SKM-1 (cell line): ENCODE data around the gene HPN.
"Not testable (repeated sequence)": the region's sequence is repeated elsewhere in the genome, so short reads cannot be mapped to it uniquely, and the experiment has no call there.

ENCODE experiments used
- DNase-seq: peaks from one replicate; lab custom pipeline; 2025; ENCODE audit not compliant: unreplicated experiment; lab: John Stamatoyannopoulos, UW

Gene HPN

DNA sequence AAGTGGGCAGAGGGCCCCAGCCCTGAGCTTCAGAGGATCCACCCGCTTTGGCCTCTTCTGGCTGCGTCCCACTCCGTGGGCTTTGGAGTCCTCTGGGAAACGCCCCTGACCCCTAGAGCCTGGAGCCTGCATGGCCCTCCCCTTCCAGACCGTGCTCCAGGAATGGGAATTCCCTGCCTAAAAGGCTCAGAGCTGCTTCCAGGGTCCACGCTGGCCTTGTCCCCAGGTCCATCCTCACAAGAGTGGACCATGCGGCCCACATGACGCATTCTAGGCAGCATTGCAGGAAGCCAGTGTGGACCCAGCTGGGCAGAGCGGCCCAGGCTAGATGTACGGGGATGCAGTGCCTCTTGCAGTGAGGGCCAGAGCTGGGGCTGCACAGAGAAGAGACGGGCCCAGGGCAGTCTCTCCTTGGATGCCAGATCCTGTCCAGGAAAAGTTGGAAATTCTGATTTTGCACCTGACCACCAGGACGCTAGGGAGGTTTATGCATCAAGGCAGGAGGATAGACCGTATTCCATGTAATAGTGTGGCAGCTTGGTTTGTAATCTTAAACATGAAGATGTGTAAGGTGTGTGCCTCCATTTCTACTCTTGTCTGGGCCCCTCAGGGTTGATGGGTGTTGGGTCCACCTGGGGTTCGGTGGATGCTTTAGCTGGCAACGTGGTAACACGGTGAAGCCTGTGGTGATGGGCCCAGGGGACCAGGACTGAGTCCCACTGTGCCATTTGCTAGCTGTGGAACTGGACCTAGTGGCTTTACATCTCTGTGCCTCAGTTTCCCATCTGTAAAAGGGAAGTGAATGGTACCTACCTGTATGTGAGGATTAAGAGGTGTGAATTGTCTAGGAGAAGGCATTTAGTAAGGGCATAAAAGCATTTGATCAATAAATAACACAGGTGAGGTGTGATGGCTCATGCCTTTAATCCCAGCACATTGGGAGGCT is 59.3 kb downstream of the HPN start:
- no peak for DNase-seq

DNA sequence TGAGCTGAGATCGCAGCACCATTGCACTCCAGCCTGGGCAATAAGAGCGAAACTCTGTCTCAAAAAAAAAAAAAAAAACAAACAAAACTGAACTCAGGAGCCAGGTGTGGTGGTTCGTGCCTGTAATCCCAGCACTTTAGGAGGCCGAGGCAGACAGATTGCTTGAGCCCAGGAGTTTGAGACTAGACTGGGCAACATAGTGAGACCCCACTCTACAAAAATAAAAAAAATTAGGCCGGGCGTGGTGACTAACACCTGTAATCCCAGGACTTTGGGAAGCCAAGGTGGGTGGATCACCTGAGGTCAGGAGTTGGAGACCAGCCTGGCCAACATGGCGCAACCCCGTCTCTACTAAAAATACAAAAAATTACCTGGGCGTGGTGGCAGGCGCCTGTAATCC is 60.4 kb downstream of the HPN start:
- DNase-seq, result not testable (repeated sequence)

- DNase-seq, result not testable (repeated sequence)
Measured at GRCh38 chr19:35103614-35104013, 62.1 kb downstream of the HPN start.

- DNase-seq, result no peak
Measured at GRCh38 chr19:35104361-35104760, 62.8 kb downstream of the HPN start.

DNA sequence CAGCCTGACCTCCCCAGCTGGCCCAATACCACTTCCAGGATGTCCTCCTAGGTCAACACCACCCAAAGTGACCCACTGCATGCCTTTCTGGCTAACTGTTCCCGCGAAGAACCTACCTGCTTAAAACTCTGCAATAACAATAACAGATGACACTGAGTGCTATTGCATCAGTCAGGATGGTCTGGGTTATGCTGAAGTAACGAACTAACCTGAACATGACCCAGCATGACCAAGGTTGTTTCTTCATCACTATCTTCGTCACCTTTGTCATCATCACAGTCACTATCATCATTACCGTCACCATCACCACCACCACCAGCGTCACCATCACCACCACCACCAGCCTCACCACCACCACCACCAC is 63.5 kb downstream of the HPN start:
- DNase-seq, result no peak

DNA sequence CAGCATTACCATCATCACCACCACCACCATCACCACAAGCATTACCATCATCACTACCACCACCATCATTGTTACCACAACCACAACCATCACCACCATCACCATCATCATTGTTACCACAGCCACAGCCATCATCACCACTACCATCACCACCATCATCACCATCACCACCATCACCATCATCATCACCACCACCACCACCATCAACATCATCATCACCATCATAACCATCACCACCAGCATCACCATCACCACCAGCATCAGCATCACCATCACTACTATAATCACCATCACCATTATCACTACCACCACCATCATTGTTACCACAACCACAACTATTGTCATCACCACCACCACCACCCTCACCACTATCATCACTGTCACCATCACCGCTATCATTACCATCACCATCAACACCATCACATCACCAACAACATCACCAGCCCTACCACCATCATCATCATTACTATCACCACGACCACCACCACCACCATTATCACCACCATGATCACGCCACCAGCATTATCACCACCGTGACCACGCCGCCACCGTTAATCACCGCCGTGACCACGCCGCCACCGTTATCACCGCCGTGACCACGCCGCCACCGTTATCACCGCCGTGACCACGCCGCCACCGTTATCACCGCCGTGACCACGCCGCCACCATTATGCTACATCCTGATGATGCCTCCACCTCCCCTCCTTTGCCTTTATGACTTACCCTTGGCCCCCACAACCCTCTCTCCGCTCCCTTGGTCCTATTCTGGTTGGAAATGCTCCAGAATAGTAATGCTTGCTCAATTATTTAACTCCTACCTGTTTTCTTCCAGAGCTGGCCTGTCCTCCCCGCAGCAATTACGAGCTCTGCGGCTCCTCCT is 64.1 kb downstream of the HPN start:
- no peak for DNase-seq

GRCh38 chr19:35106291-35106583 is 64.7 kb downstream of the HPN start:
- no peak for DNase-seq

- DNase-seq, result no peak
Measured at GRCh38 chr19:35106898-35107541, 65.5 kb downstream of the HPN start.

- no peak for DNase-seq
Measured at GRCh38 chr19:35107545-35107944, 66.0 kb downstream of the HPN start.

- no peak for DNase-seq
Measured at GRCh38 chr19:35108730-35109129, 67.2 kb downstream of the HPN start.

- no peak for DNase-seq
Measured at GRCh38 chr19:35109395-35110112, 68.0 kb downstream of the HPN start.

GRCh38 chr19:35110974-35111373 is 69.5 kb downstream of the HPN start:
- DNase-seq, result no peak

GRCh38 chr19:35112995-35113688 is 71.6 kb downstream of the HPN start:
- no peak for DNase-seq

- DNase-seq, result no peak
Measured at GRCh38 chr19:35114353-35115176, 73.0 kb downstream of the HPN start.

- no peak for DNase-seq
Measured at GRCh38 chr19:35115177-35115951, 73.8 kb downstream of the HPN start, which contains the start of gene FXYD3. Gene FXYD3, plus strand, starts transcription at chr19:35115823. Its CDS starts 3,554 bp downstream, at chr19:35119377.
